ENCODE results near the gene MFAP4.

MFAP4 gene

GRCh38 chr17:19404264-19404663 is 17.3 kb upstream of the MFAP4 start:
- Histone ChIP-seq H3K4me3 (ENCODE audit: low read length) (no peak overlapping the region), H3K79me2 (ENCODE audit: low read length) (no peaks in the 10 kb centered on the region), H3K9ac (ENCODE audit: low read length) (no peak overlapping the region), H2AFZ (ENCODE audit: low read depth, low read length) (no peak overlapping the region), H3K36me3 (replicated peaks; ENCODE audit: low read depth, low read length) (no peaks in the 10 kb centered on the region), H3K4me1 (ENCODE audit: low read length) (no peaks in the 10 kb centered on the region), H4K20me1 (ENCODE audit: insufficient read depth, low read length) (no peaks in the 10 kb centered on the region), H3K27me3 (ENCODE audit: low read depth, low read length) (no peaks in the 10 kb centered on the region), H3K9me3 (ENCODE audit: insufficient read depth, low read length) (no peaks in the 10 kb centered on the region), H3K27ac (ENCODE audit: low read length) (no peak overlapping the region), H3K4me2 (ENCODE audit: low read length) (no peak overlapping the region)
- no peak for TF ChIP-seq EZH2phosphoT487 (IDR thresholded peaks at IDR 0.05; ENCODE audit: low read depth)
- TF ChIP-seq CTCF (IDR thresholded peaks at IDR 0.05; ENCODE audit: low read depth, low read length) = no peak

GRCh38 chr17:19403021-19403420 is 16.0 kb upstream of the MFAP4 start:
- Histone ChIP-seq H3K9ac (ENCODE audit: low read length) (no peak overlapping the region), H3K36me3 (replicated peaks; ENCODE audit: low read depth, low read length) (no peaks in the 10 kb centered on the region), H3K27ac (ENCODE audit: low read length) (no peak overlapping the region), H3K4me2 (ENCODE audit: low read length) (no peak overlapping the region), H3K79me2 (ENCODE audit: low read length) (no peaks in the 10 kb centered on the region), H4K20me1 (ENCODE audit: insufficient read depth, low read length) (no peaks in the 10 kb centered on the region), H3K4me1 (ENCODE audit: low read length) (no peaks in the 10 kb centered on the region), H3K27me3 (ENCODE audit: low read depth, low read length) (no peaks in the 10 kb centered on the region), H3K9me3 (ENCODE audit: insufficient read depth, low read length) (no peaks in the 10 kb centered on the region), H2AFZ (ENCODE audit: low read depth, low read length) (no peak overlapping the region), H3K4me3 (ENCODE audit: low read length) (no peak overlapping the region)
- no peak for TF ChIP-seq EZH2phosphoT487 (IDR thresholded peaks at IDR 0.05; ENCODE audit: low read depth)
- TF ChIP-seq CTCF (IDR thresholded peaks at IDR 0.05; ENCODE audit: low read depth, low read length) = no peak

GRCh38 chr17:19402171-19402570 is 15.2 kb upstream of the MFAP4 start:
- no peaks in the 10 kb centered on the region for H3K36me3 ChIP-seq (replicated peaks; ENCODE audit: low read depth, low read length)
- H3K27ac ChIP-seq (ENCODE audit: low read length) = no peak overlapping the region
- H3K9ac ChIP-seq (ENCODE audit: low read length) = no peak overlapping the region
- no peak overlapping the region for H3K4me3 ChIP-seq (ENCODE audit: low read length)
- H3K79me2 ChIP-seq (ENCODE audit: low read length) = no peaks in the 10 kb centered on the region
- H3K4me2 ChIP-seq (ENCODE audit: low read length) = no peak overlapping the region
- no peaks in the 10 kb centered on the region for H3K27me3 ChIP-seq (ENCODE audit: low read depth, low read length)
- TF ChIP-seq EZH2phosphoT487 (IDR thresholded peaks at IDR 0.05; ENCODE audit: low read depth) = no peak
- TF ChIP-seq CTCF (IDR thresholded peaks at IDR 0.05; ENCODE audit: low read depth, low read length) = no peak
- no peaks in the 10 kb centered on the region for H3K9me3 ChIP-seq (ENCODE audit: insufficient read depth, low read length)
- H3K4me1 ChIP-seq (ENCODE audit: low read length) = peaks cover 7% of the 10 kb centered on the region
- no peak overlapping the region for H2AFZ ChIP-seq (ENCODE audit: low read depth, low read length)
- H4K20me1 ChIP-seq (ENCODE audit: insufficient read depth, low read length) = no peaks in the 10 kb centered on the region

- Histone ChIP-seq H4K20me1 (ENCODE audit: insufficient read depth, low read length) (no peaks in the 10 kb centered on the region), H3K4me1 (ENCODE audit: low read length) (peaks cover 7% of the 10 kb centered on the region), H3K9ac (ENCODE audit: low read length) (no peak overlapping the region), H3K79me2 (ENCODE audit: low read length) (no peaks in the 10 kb centered on the region), H3K4me3 (ENCODE audit: low read length) (no peak overlapping the region), H3K36me3 (replicated peaks; ENCODE audit: low read depth, low read length) (no peaks in the 10 kb centered on the region), H3K27ac (ENCODE audit: low read length) (no peak overlapping the region), H3K4me2 (ENCODE audit: low read length) (no peak overlapping the region), H3K27me3 (ENCODE audit: low read depth, low read length) (no peaks in the 10 kb centered on the region), H2AFZ (ENCODE audit: low read depth, low read length) (no peak overlapping the region), H3K9me3 (ENCODE audit: insufficient read depth, low read length) (no peaks in the 10 kb centered on the region)
- no peak for TF ChIP-seq CTCF (IDR thresholded peaks at IDR 0.05; ENCODE audit: low read depth, low read length)
- no peak for TF ChIP-seq EZH2phosphoT487 (IDR thresholded peaks at IDR 0.05; ENCODE audit: low read depth)
Observed at GRCh38 chr17:19401321-19402010, 14.5 kb upstream of the MFAP4 start.
